ENCODE measurements around the gene ZNF300. TPM values are rescaled to one million over a fixed set of nuclear protein-coding genes. Genes with fewer than 3 reads are reported as not detected.
"Not testable (repeated sequence)": the region's sequence is repeated elsewhere in the genome, so short reads cannot be mapped to it uniquely, and the experiment has no call there.

The ZNF300 gene
- total RNA-seq, 1 donor from 2014 or later: 6.3 TPM

- DNase-seq (ENCODE audit: low spot score): not testable (repeated sequence)
These were observed 59.5 kb downstream of the ZNF300 start for GRCh38 chr5:150845185-150845859.

Other genes with a start within 250 kb of the ZNF300 start
- 10.4 TPM for gene MYOZ3, start 243.7 kb downstream of the ZNF300 start, total RNA-seq (ENCODE audit: insufficient read depth, low replicate concordance)
- gene RBM22, start 203.9 kb downstream of the ZNF300 start, total RNA-seq (ENCODE audit: insufficient read depth, low replicate concordance): 13.2 TPM
- gene DCTN4, start 146.0 kb downstream of the ZNF300 start, total RNA-seq (ENCODE audit: insufficient read depth, low replicate concordance): 87.4 TPM
- 59.5 TPM for gene SMIM3, start 126.2 kb downstream of the ZNF300 start, total RNA-seq (ENCODE audit: insufficient read depth, low replicate concordance)
- 8.2 TPM for gene IRGM, start 58.5 kb downstream of the ZNF300 start, total RNA-seq (ENCODE audit: insufficient read depth, low replicate concordance)
- gene GPX3, start 115.6 kb upstream of the ZNF300 start, total RNA-seq (ENCODE audit: insufficient read depth, low replicate concordance): 32.7 TPM
- gene TNIP1, start 176.1 kb upstream of the ZNF300 start, total RNA-seq (ENCODE audit: insufficient read depth, low replicate concordance): 58.7 TPM